ENCODE results near the gene INA.

GRCh38 chr10:103327906-103328305 lies 51.0 kb downstream of the INA start:
- TF ChIP-seq CTCF (IDR thresholded peaks at IDR 0.05; ENCODE audit: extremely low read depth in 1 of 2, insufficient read depth in 1 of 2, low read depth in 1 of 2, low read length in 2 of 2) (no peak), JUN (IDR thresholded peaks at IDR 0.05; ENCODE audit: borderline replicate concordance, insufficient read depth, insufficient read length, low read depth) (no peak)
